Prostate gland (tissue), 2 donors: ENCODE data around the gene CD40LG. TPM values are rescaled to one million over a fixed set of nuclear protein-coding genes. Genes with fewer than 3 reads are reported as not detected.

ENCODE experiments used
- DNase-seq: peaks from one replicate; pipeline ENCODE4 v3.0.0-alpha.2; 2019; ENCODE audit warnings: low spot score
- H3K27ac ChIP-seq, 2 donors: fragments of 200-600 bp; sonication (generic); 2 replicates each; pipeline ENCODE4 v1.5.1; 2017 to 2019
- H3K27me3 ChIP-seq: fragments of 200-600 bp; sonication (generic); replicated peaks from 2 replicates; pipeline ENCODE4 v1.5.1; 2019; ENCODE audit not compliant: insufficient read depth
- H3K36me3 ChIP-seq, 2 donors: fragments of 200-600 bp; sonication (generic); 1 replicate in 1 of 2; 2 replicates in 1 of 2; pipeline versions ENCODE4 v1.5.1 to v1.8.1; 2017 to 2019
- H3K4me1 ChIP-seq: fragments of 200-600 bp; sonication (generic); replicated peaks from 2 replicates; pipeline ENCODE4 v1.5.1; 2019
- H3K4me3 ChIP-seq, 2 donors: fragments of 200-600 bp; sonication (generic); 2 replicates each; pipeline ENCODE4 v1.5.1; 2017 to 2019
- H3K9me3 ChIP-seq: fragments of 200-600 bp; sonication (generic); 2 replicates; pipeline ENCODE4 v1.5.1; 2017
- CTCF ChIP-seq, 4 experiments: fragments of 200-600 bp in 2 of 4; fragments of 450-650 bp in 2 of 4; sonication (generic) in 2 of 4; IDR thresholded peaks; 1 replicate in 3 of 4; 2 replicates in 1 of 4; pipeline ENCODE4 v1.5.1; 2016 to 2019; ENCODE audit warnings: antibody characterized with exemption in 4 of 4, mild to moderate bottlenecking in 2 of 4, moderate library complexity in 2 of 4
- POLR2A ChIP-seq: fragments of 450-650 bp; IDR thresholded peaks from one replicate; pipeline ENCODE4 v1.6.1; 2016; ENCODE audit warnings: antibody characterized with exemption, mild to moderate bottlenecking
- POLR2AphosphoS5 ChIP-seq: sonication (generic); formaldehyde crosslinking; IDR thresholded peaks from one replicate; pipeline ENCODE4 v1.6.1; 2017; ENCODE audit warnings: antibody characterized with exemption
- WGBS: methylation state at CpG from one replicate; pipeline ENCODE4 v1.1.5; 2018; 5-methylcytosine and 5-hydroxymethylcytosine counted together
- intact Hi-C: fragments of 100-400 bp; cut with DNase I; formaldehyde crosslinking; loops from one replicate; pipeline ENCODE4 v1.14.2; 2022
- total RNA-seq, 2 donors: library from RNA; depleted of rRNA; stranded (reverse); fragments of >200 nt; gene quantifications; one replicate each; pipeline ENCODE4 v1.1.0, GENCODE V29; 2016

Gene CD40LG
- total RNA-seq, 2 donors from 2014 or later = not detected

GRCh38 chrX:136658151-136658550, 10.2 kb downstream of the CD40LG start:
- Histone ChIP-seq H3K4me1 (no peaks in the 10 kb centered on the region), H3K27me3 (no peaks in the 10 kb centered on the region), H3K4me3 (no peak overlapping the region), H3K27ac (no peak overlapping the region), H3K36me3 (no peaks in the 10 kb centered on the region), H3K9me3 (no peaks in the 10 kb centered on the region)
- no peak for DNase-seq
- WGBS = 91% methylated on average over 5 of the region's 5 CpGs
- TF ChIP-seq POLR2AphosphoS5 (no peak), CTCF (IDR thresholded peaks at IDR 0.05) (no peak), POLR2A (no peak)
- intact Hi-C loops = no loop called here

GRCh38 chrX:136659174-136659573, 11.2 kb downstream of the CD40LG start:
- Histone ChIP-seq H3K27ac (no peak overlapping the region), H3K4me1 (no peaks in the 10 kb centered on the region), H3K4me3 (no peak overlapping the region), H3K27me3 (no peaks in the 10 kb centered on the region), H3K36me3 (no peaks in the 10 kb centered on the region), H3K9me3 (no peaks in the 10 kb centered on the region)
- intact Hi-C loops = no loop called here
- 90% methylated on average over 9 of the region's 9 CpGs for WGBS
- TF ChIP-seq POLR2AphosphoS5 (no peak), CTCF (IDR thresholded peaks at IDR 0.05) (no peak), POLR2A (no peak)
- no peak for DNase-seq

GRCh38 chrX:136660896-136661295, 12.9 kb downstream of the CD40LG start:
- no peak overlapping the region for H3K27ac ChIP-seq
- 91% methylated on average over 1 of the region's 1 CpG for WGBS
- H3K4me3 ChIP-seq = no peak overlapping the region
- intact Hi-C loops = no loop called here
- H3K4me1 ChIP-seq = no peaks in the 10 kb centered on the region
- no peaks in the 10 kb centered on the region for H3K9me3 ChIP-seq
- DNase-seq = no peak
- TF ChIP-seq POLR2A = no peak
- TF ChIP-seq POLR2AphosphoS5 = no peak
- no peak for TF ChIP-seq CTCF (IDR thresholded peaks at IDR 0.05)
- no peaks in the 10 kb centered on the region for H3K27me3 ChIP-seq
- H3K36me3 ChIP-seq = no peaks in the 10 kb centered on the region

GRCh38 chrX:136662104-136662503, 14.1 kb downstream of the CD40LG start:
- WGBS = 31% methylated on average over 2 of the region's 2 CpGs
- H3K27me3 ChIP-seq = no peaks in the 10 kb centered on the region
- TF ChIP-seq CTCF (IDR thresholded peaks at IDR 0.05) = no peak
- no peak for TF ChIP-seq POLR2A
- TF ChIP-seq POLR2AphosphoS5 = no peak
- H3K4me3 ChIP-seq = no peak overlapping the region
- no peaks in the 10 kb centered on the region for H3K4me1 ChIP-seq
- no peaks in the 10 kb centered on the region for H3K9me3 ChIP-seq
- no peaks in the 10 kb centered on the region for H3K36me3 ChIP-seq
- intact Hi-C loops = no loop called here
- H3K27ac ChIP-seq = no peak overlapping the region
- no peak for DNase-seq

- 100% methylated on average over 1 of the region's 1 CpG for WGBS
- DNase-seq = no peak
- H3K27ac ChIP-seq = no peak overlapping the region
- H3K9me3 ChIP-seq = no peaks in the 10 kb centered on the region
- no peak for TF ChIP-seq POLR2AphosphoS5
- TF ChIP-seq POLR2A = no peak
- no peak for TF ChIP-seq CTCF (IDR thresholded peaks at IDR 0.05)
- intact Hi-C loops = no loop called here
- H3K4me1 ChIP-seq = no peaks in the 10 kb centered on the region
- no peaks in the 10 kb centered on the region for H3K27me3 ChIP-seq
- H3K4me3 ChIP-seq = no peak overlapping the region
- H3K36me3 ChIP-seq = no peaks in the 10 kb centered on the region
Observed at GRCh38 chrX:136662976-136663375, 15.0 kb downstream of the CD40LG start.
